ENCODE data around the gene LHX6. TPM values are rescaled to one million over a fixed set of nuclear protein-coding genes. Genes with fewer than 3 reads are reported as not detected.

LHX6 gene
- total RNA-seq, 2 donors from 2014 or later = 0.29 TPM; not detected in 1

- H3K27ac Mint-ChIP-seq = peak overlapping the region; percentile 92
- H3K4me3 Mint-ChIP-seq = peak overlapping the region; percentile 87 to 94
- H3K4me1 Mint-ChIP-seq (ENCODE audit: low read depth) = peaks cover 42% of the 10 kb centered on the region
- DNase-seq = no peak
- H3K36me3 Mint-ChIP-seq (ENCODE audit: insufficient read depth in 2 of 2) = peaks cover 3% of the 10 kb centered on the region in 2 donors
- peaks cover 19% of the 10 kb centered on the region for H3K27me3 Mint-ChIP-seq (ENCODE audit: low read depth)
- no peak for ATAC-seq (replicated peaks in 1 of 2)
- peaks cover 0 to 4% of the 10 kb centered on the region in 2 donors for H3K9me3 Mint-ChIP-seq
These were observed 68.9 kb downstream of the LHX6 start for GRCh38 chr9:122159925-122160246.

- Mint-ChIP-seq H3K4me3 (peak within 1 kb of the TSS; percentile 87 to 94), H3K36me3 (ENCODE audit: insufficient read depth in 2 of 2) (peaks cover 3% of the 10 kb centered on the region in 2 donors), H3K27ac (peak within 1 kb of the TSS; percentile 92), H3K4me1 (ENCODE audit: low read depth) (peaks cover 46% of the 10 kb centered on the region), H3K27me3 (ENCODE audit: low read depth) (peaks cover 13% of the 10 kb centered on the region), H3K9me3 (peaks cover 0 to 4% of the 10 kb centered on the region in 2 donors)
- peak; percentile 94 to 97 for ATAC-seq (replicated peaks in 1 of 2)
- peak; percentile 96 for DNase-seq
These were observed 69.5 kb downstream of the LHX6 start, which contains the start of the genes MORN5 and NDUFA8 for GRCh38 chr9:122159026-122159924. TSS of gene MORN5 (plus strand) at chr9:122159908. CDS start at chr9:122159973, 65 bp downstream. TSS of gene NDUFA8 (minus strand) at chr9:122159779. CDS start at chr9:122159677, 102 bp downstream.

GRCh38 chr9:122158202-122158601 lies 70.6 kb downstream of the LHX6 start:
- DNase-seq (peak; percentile 27 to 40), ATAC-seq (replicated peaks in 1 of 2) (no peak)
- Mint-ChIP-seq H3K27me3 (ENCODE audit: low read depth) (peaks cover 7% of the 10 kb centered on the region), H3K4me3 (peak overlapping the region; percentile 14 to 53), H3K27ac (no peak overlapping the region), H3K4me1 (ENCODE audit: low read depth) (peaks cover 47% of the 10 kb centered on the region), H3K36me3 (ENCODE audit: insufficient read depth in 2 of 2) (peaks cover 3% of the 10 kb centered on the region in 2 donors), H3K9me3 (peaks cover 0 to 4% of the 10 kb centered on the region in 2 donors)

GRCh38 chr9:122155796-122156195 lies 73.0 kb downstream of the LHX6 start:
- H3K4me1 Mint-ChIP-seq (ENCODE audit: low read depth) = peaks cover 47% of the 10 kb centered on the region
- no peaks in the 10 kb centered on the region for H3K9me3 Mint-ChIP-seq
- no peak overlapping the region for H3K4me3 Mint-ChIP-seq
- H3K36me3 Mint-ChIP-seq (ENCODE audit: insufficient read depth in 2 of 2) = peaks cover 3% of the 10 kb centered on the region in 2 donors
- ATAC-seq (replicated peaks in 1 of 2) = no peak
- no peak for DNase-seq
- no peak overlapping the region for H3K27ac Mint-ChIP-seq
- H3K27me3 Mint-ChIP-seq (ENCODE audit: low read depth) = no peaks in the 10 kb centered on the region

Other genes starting within 250 kb of the LHX6 start
- gene TTLL11, start 135.6 kb downstream of the LHX6 start, total RNA-seq = 1 to 10 TPM; 2.5 to 2.6 TPM
- 10 to 100 TPM; 32.3 to 42.0 TPM for gene NDUFA8, start 69.2 kb downstream of the LHX6 start, total RNA-seq
- gene MORN5, start 69.0 kb downstream of the LHX6 start, total RNA-seq = not detected
- 10 to 100 TPM; 30.0 to 35.8 TPM for gene RBM18, start 35.9 kb upstream of the LHX6 start, total RNA-seq
- gene MRRF, start 35.9 kb upstream of the LHX6 start, total RNA-seq = 10 to 100 TPM; 42.6 to 47.7 TPM
- under 1 TPM; 0.17 to 0.58 TPM for gene PTGS1, start 142.1 kb upstream of the LHX6 start, total RNA-seq
- gene OR1J1, start 249.0 kb upstream of the LHX6 start, total RNA-seq = not detected